Sigmoid colon (tissue), 4 donors: ENCODE results near the gene EFR3B.

Experiments used
- EP300 ChIP-seq, 4 donors: sonication (generic); formaldehyde crosslinking; IDR thresholded peaks; one replicate each; pipeline ENCODE4 v1.6.1; 2017; ENCODE audit warnings: antibody characterized with exemption in 4 of 4
- POLR2A ChIP-seq, 2 donors: fragments of 450-650 bp; IDR thresholded peaks; one replicate each; pipeline ENCODE4 v1.6.1; 2016; ENCODE audit warnings: antibody characterized with exemption in 2 of 2, mild to moderate bottlenecking in 2 of 2, moderate library complexity in 2 of 2
- TF ChIP-seq, protein P1 (sequence below), 4 experiments: fragments of 450-650 bp in 3 of 4; fragments of 200-600 bp in 1 of 4; IDR thresholded peaks; one replicate each; pipeline ENCODE4 v1.5.1; 2016 to 2019; ENCODE audit warnings: antibody characterized with exemption in 4 of 4, mild to moderate bottlenecking in 3 of 4, moderate library complexity in 2 of 4

- TF ChIP-seq POLR2A (IDR thresholded peaks at IDR 0.05) = no peak
- TF ChIP-seq, protein P1, sequence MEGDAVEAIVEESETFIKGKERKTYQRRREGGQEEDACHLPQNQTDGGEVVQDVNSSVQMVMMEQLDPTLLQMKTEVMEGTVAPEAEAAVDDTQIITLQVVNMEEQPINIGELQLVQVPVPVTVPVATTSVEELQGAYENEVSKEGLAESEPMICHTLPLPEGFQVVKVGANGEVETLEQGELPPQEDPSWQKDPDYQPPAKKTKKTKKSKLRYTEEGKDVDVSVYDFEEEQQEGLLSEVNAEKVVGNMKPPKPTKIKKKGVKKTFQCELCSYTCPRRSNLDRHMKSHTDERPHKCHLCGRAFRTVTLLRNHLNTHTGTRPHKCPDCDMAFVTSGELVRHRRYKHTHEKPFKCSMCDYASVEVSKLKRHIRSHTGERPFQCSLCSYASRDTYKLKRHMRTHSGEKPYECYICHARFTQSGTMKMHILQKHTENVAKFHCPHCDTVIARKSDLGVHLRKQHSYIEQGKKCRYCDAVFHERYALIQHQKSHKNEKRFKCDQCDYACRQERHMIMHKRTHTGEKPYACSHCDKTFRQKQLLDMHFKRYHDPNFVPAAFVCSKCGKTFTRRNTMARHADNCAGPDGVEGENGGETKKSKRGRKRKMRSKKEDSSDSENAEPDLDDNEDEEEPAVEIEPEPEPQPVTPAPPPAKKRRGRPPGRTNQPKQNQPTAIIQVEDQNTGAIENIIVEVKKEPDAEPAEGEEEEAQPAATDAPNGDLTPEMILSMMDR (IDR thresholded peaks at IDR 0.05) = no peak
- peak in 3 of 4 donors; percentile 12 to 78 (median 31) for TF ChIP-seq EP300 (IDR thresholded peaks at IDR 0.05)
Measured at GRCh38 chr2:25098670-25099486, 57.0 kb downstream of the EFR3B start.
